Activated naive CD8-positive, alpha-beta T cell treated with anti-CD3 and anti-CD28 coated beads, Interleukin-2, amount 10 ng/mL, durations not matched to agents 7 days and 5 days (primary cell): Measurements from ENCODE around the gene HMCES. TPM values are rescaled to one million over a fixed set of nuclear protein-coding genes. Genes with fewer than 3 reads are reported as not detected.

Experiments used
- ATAC-seq: fragments of 150-1000 bp; cut with Tn5 transposase; one replicate; pipeline ENCODE4 v1.10.0; 2021; ENCODE audit warnings: low read depth, moderate library complexity
- POLR2A ChIA-PET: fragments of 350-600 bp; sonication (Branson Sonifier 250); formaldehyde crosslinking; loops from one replicate; lab custom pipeline; 2021; ENCODE audit warnings: antibody characterized with exemption; lab: Charles Lee
- DNase-seq: peaks from one replicate; pipeline ENCODE4 v3.0.0; 2021
- H3K27ac Mint-ChIP-seq: one replicate; pipeline ENCODE4 v1.8.0; 2022; ENCODE audit warnings: mild to moderate bottlenecking, mixed read lengths
- H3K27me3 Mint-ChIP-seq: one replicate; pipeline ENCODE4 v1.8.0; 2022; ENCODE audit warnings: mild to moderate bottlenecking, moderate library complexity, mixed read lengths
- H3K36me3 Mint-ChIP-seq: one replicate; pipeline ENCODE4 v1.8.0; 2021; ENCODE audit warnings: mild to moderate bottlenecking, mixed read lengths
- H3K4me1 Mint-ChIP-seq: one replicate; pipeline ENCODE4 v1.8.0; 2021; ENCODE audit warnings: mixed read lengths
- H3K4me3 Mint-ChIP-seq: one replicate; pipeline ENCODE4 v1.8.0; 2022; ENCODE audit warnings: mild to moderate bottlenecking, moderate library complexity, mixed read lengths
- H3K9me3 Mint-ChIP-seq: one replicate; pipeline ENCODE4 v1.8.0; 2021; ENCODE audit warnings: mixed read lengths
- total RNA-seq, 2 experiments: library from RNA; stranded (reverse); gene quantifications; one replicate each; pipeline ENCODE4 v1.2.3, GENCODE V29; 2021

The HMCES gene
- total RNA-seq, 2 experiments from 2014 or later = 59.7 to 60.8 TPM

GRCh38 chr3:129288446-129288845 lies 9.8 kb downstream of the HMCES start:
- no peak for ATAC-seq
- peaks cover 24% of the 10 kb centered on the region for H3K36me3 Mint-ChIP-seq
- H3K27ac Mint-ChIP-seq = no peak overlapping the region
- H3K4me1 Mint-ChIP-seq = peaks cover 3% of the 10 kb centered on the region
- no peaks in the 10 kb centered on the region for H3K27me3 Mint-ChIP-seq
- no peak for DNase-seq
- POLR2A ChIA-PET = no interaction called here
- H3K4me3 Mint-ChIP-seq = no peak overlapping the region
- no peaks in the 10 kb centered on the region for H3K9me3 Mint-ChIP-seq

- Mint-ChIP-seq H3K4me3 (no peak overlapping the region), H3K27ac (no peak overlapping the region), H3K27me3 (no peaks in the 10 kb centered on the region), H3K9me3 (no peaks in the 10 kb centered on the region), H3K36me3 (peaks cover 24% of the 10 kb centered on the region), H3K4me1 (peaks cover 5% of the 10 kb centered on the region)
- DNase-seq (no peak), ATAC-seq (no peak)
- POLR2A ChIA-PET = interaction anchor here (1.0 kb wide), 1 partner anchor 10 kb away, joined by 4 read pairs; no protein-coding TSS in a partner anchor
These were observed 10.7 kb downstream of the HMCES start for GRCh38 chr3:129289201-129289921.

GRCh38 chr3:129291236-129291886 lies 12.7 kb downstream of the HMCES start:
- no peak for ATAC-seq
- H3K36me3 Mint-ChIP-seq = peaks cover 29% of the 10 kb centered on the region
- H3K4me3 Mint-ChIP-seq = no peak overlapping the region
- H3K27ac Mint-ChIP-seq = no peak overlapping the region
- POLR2A ChIA-PET = interaction anchor here (0.9 kb wide), 2 partner anchors 25 kb away, joined by 3 read pairs; a partner anchor contains a TSS
- no peaks in the 10 kb centered on the region for H3K27me3 Mint-ChIP-seq
- H3K4me1 Mint-ChIP-seq = peaks cover 3% of the 10 kb centered on the region
- no peak for DNase-seq
- no peaks in the 10 kb centered on the region for H3K9me3 Mint-ChIP-seq

- POLR2A ChIA-PET = no interaction called here
- Mint-ChIP-seq H3K36me3 (peaks cover 40% of the 10 kb centered on the region), H3K4me1 (peaks cover 5% of the 10 kb centered on the region), H3K27me3 (no peaks in the 10 kb centered on the region), H3K4me3 (no peak overlapping the region), H3K27ac (no peak overlapping the region), H3K9me3 (no peaks in the 10 kb centered on the region)
- no peak for DNase-seq
- no peak for ATAC-seq
These were observed 16.6 kb downstream of the HMCES start for GRCh38 chr3:129295286-129295685.

- DNase-seq (no peak), ATAC-seq (peak; percentile 46)
- peak overlapping the region; percentile 67 for H3K27ac Mint-ChIP-seq
- H3K4me3 Mint-ChIP-seq = peak overlapping the region; percentile 37
- H3K9me3 Mint-ChIP-seq = no peaks in the 10 kb centered on the region
- peaks cover 33% of the 10 kb centered on the region for H3K36me3 Mint-ChIP-seq
- POLR2A ChIA-PET = interaction anchor here (0.7 to 7.8 kb wide), 3 partner anchors 11 to 183 kb away, joined by 3 to 91 read pairs (median 3); partner anchors contain the start of gene RAB43
- H3K27me3 Mint-ChIP-seq = no peaks in the 10 kb centered on the region
- H3K4me1 Mint-ChIP-seq = peaks cover 20% of the 10 kb centered on the region
These were observed 25.7 kb downstream of the HMCES start for GRCh38 chr3:129304146-129304961.

- no peaks in the 10 kb centered on the region for H3K27me3 Mint-ChIP-seq
- no peak overlapping the region for H3K4me3 Mint-ChIP-seq
- H3K9me3 Mint-ChIP-seq = no peaks in the 10 kb centered on the region
- peaks cover 20% of the 10 kb centered on the region for H3K4me1 Mint-ChIP-seq
- peaks cover 33% of the 10 kb centered on the region for H3K36me3 Mint-ChIP-seq
- DNase-seq (no peak), ATAC-seq (no peak)
- H3K27ac Mint-ChIP-seq = no peak overlapping the region
- POLR2A ChIA-PET = interaction anchor here (1.2 to 7.8 kb wide), 2 partner anchors 10 to 21 kb away, joined by 3 to 91 read pairs; a partner anchor contains a TSS
These were observed 26.2 kb downstream of the HMCES start for GRCh38 chr3:129304962-129305222.

- POLR2A ChIA-PET = interaction anchor here (7.8 kb wide), 1 partner anchor 10 kb away, joined by 91 read pairs; a partner anchor contains a TSS
- Mint-ChIP-seq H3K4me1 (peaks cover 21% of the 10 kb centered on the region), H3K36me3 (peaks cover 35% of the 10 kb centered on the region), H3K4me3 (no peak overlapping the region), H3K27me3 (no peaks in the 10 kb centered on the region), H3K27ac (no peak overlapping the region), H3K9me3 (no peaks in the 10 kb centered on the region)
- DNase-seq (no peak), ATAC-seq (no peak)
These were observed 27.0 kb downstream of the HMCES start for GRCh38 chr3:129305592-129306091.

GRCh38 chr3:129308636-129309035 lies 30.0 kb downstream of the HMCES start:
- DNase-seq = no peak
- H3K4me3 Mint-ChIP-seq = no peak overlapping the region
- H3K27ac Mint-ChIP-seq = peak overlapping the region; percentile 4
- no peaks in the 10 kb centered on the region for H3K27me3 Mint-ChIP-seq
- H3K9me3 Mint-ChIP-seq = no peaks in the 10 kb centered on the region
- H3K4me1 Mint-ChIP-seq = peaks cover 40% of the 10 kb centered on the region
- no peak for ATAC-seq
- peaks cover 26% of the 10 kb centered on the region for H3K36me3 Mint-ChIP-seq
- POLR2A ChIA-PET = interaction anchor here (0.7 to 7.8 kb wide), 2 partner anchors 7 to 17 kb away, joined by 5 to 91 read pairs; a partner anchor contains a TSS

- ATAC-seq (no peak), DNase-seq (no peak)
- POLR2A ChIA-PET = interaction anchor here (0.9 to 1.0 kb wide), 2 partner anchors 10 to 31 kb away, joined by 3 to 6 read pairs; partner anchors contain the start of gene HMCES
- Mint-ChIP-seq H3K36me3 (peaks cover 19% of the 10 kb centered on the region), H3K27me3 (no peaks in the 10 kb centered on the region), H3K4me3 (no peak overlapping the region), H3K4me1 (peaks cover 34% of the 10 kb centered on the region), H3K27ac (no peak overlapping the region), H3K9me3 (no peaks in the 10 kb centered on the region)
These were observed 31.7 kb downstream of the HMCES start for GRCh38 chr3:129310111-129311011.

- Mint-ChIP-seq H3K27ac (no peak overlapping the region), H3K9me3 (no peaks in the 10 kb centered on the region), H3K36me3 (peaks cover 17% of the 10 kb centered on the region), H3K4me1 (peaks cover 34% of the 10 kb centered on the region), H3K4me3 (no peak overlapping the region), H3K27me3 (no peaks in the 10 kb centered on the region)
- no peak for DNase-seq
- POLR2A ChIA-PET = interaction anchor here (0.9 to 6.1 kb wide), 4 partner anchors 11 to 62 kb away, joined by 3 to 102 read pairs (median 6); partner anchors contain the start of genes COPG1 and HMCES
- no peak for ATAC-seq
These were observed 32.6 kb downstream of the HMCES start for GRCh38 chr3:129311054-129311902.

- Mint-ChIP-seq H3K27me3 (no peaks in the 10 kb centered on the region), H3K4me1 (peaks cover 35% of the 10 kb centered on the region), H3K4me3 (peak overlapping the region; percentile 43), H3K27ac (peak overlapping the region; percentile 68), H3K36me3 (peaks cover 12% of the 10 kb centered on the region), H3K9me3 (no peaks in the 10 kb centered on the region)
- POLR2A ChIA-PET = interaction anchor here (1.4 to 6.1 kb wide), 3 partner anchors 33 to 130 kb away, joined by 6 to 102 read pairs (median 6); partner anchors contain the start of genes COPG1 and HMCES
- peak; percentile 5 for ATAC-seq
- DNase-seq = no peak
These were observed 33.5 kb downstream of the HMCES start for GRCh38 chr3:129312021-129312639.
